HepG2 (cell line): ENCODE data around the gene TPBGL. TPM values are rescaled to one million over a fixed set of nuclear protein-coding genes. Genes with fewer than 3 reads are reported as not detected.

Experiments
- ARID3A ChIP-seq: IDR thresholded peaks from 2 replicates; pipeline ENCODE4 v1.6.1; 2012; ENCODE audit warnings: low read depth, low read length, improper control_type of control experiment
- CBFB ChIP-seq: sonication (generic); formaldehyde crosslinking; IDR thresholded peaks from 2 replicates; pipeline ENCODE4 v1.4.0; 2020; ENCODE audit warnings: missing genetic modification reagents
- CENPBD1 ChIP-seq: sonication (generic); formaldehyde crosslinking; IDR thresholded peaks from 2 replicates; pipeline ENCODE4 v1.8.0; 2022; ENCODE audit warnings: missing genetic modification reagents, low read depth, mild to moderate bottlenecking, borderline replicate concordance
- DBP ChIP-seq: sonication (generic); formaldehyde crosslinking; IDR thresholded peaks from 2 replicates; pipeline ENCODE4 v1.4.0; 2020; ENCODE audit warnings: missing genetic modification reagents; ENCODE audit errors: not compliant biosample characterization
- FOXC1 ChIP-seq: sonication (generic); formaldehyde crosslinking; IDR thresholded peaks from 2 replicates; pipeline ENCODE4 v1.8.0; 2022; ENCODE audit warnings: mild to moderate bottlenecking, missing genetic modification reagents, borderline replicate concordance
- IRF9 ChIP-seq: sonication (generic); formaldehyde crosslinking; IDR thresholded peaks from 2 replicates; pipeline ENCODE4 v1.8.0; 2022; ENCODE audit warnings: missing genetic modification reagents, mild to moderate bottlenecking, borderline replicate concordance
- ONECUT2 ChIP-seq: sonication (generic); formaldehyde crosslinking; IDR thresholded peaks from 2 replicates; pipeline ENCODE4 v1.4.0; 2020; ENCODE audit warnings: missing genetic modification reagents
- PLSCR1 ChIP-seq: sonication (generic); formaldehyde crosslinking; IDR thresholded peaks from 2 replicates; pipeline ENCODE4 v1.5.0; 2020; ENCODE audit warnings: missing genetic modification reagents, mild to moderate bottlenecking, borderline replicate concordance
- UBTF ChIP-seq: sonication (generic); formaldehyde crosslinking; IDR thresholded peaks from 2 replicates; pipeline ENCODE4 v1.4.0; 2020; ENCODE audit warnings: mild to moderate bottlenecking, missing genetic modification reagents
- ZNF331 ChIP-seq: sonication (generic); formaldehyde crosslinking; IDR thresholded peaks from 2 replicates; pipeline ENCODE4 v1.4.0; 2020; ENCODE audit warnings: missing genetic modification reagents
- ZNF383 ChIP-seq: sonication (generic); formaldehyde crosslinking; IDR thresholded peaks from 2 replicates; pipeline ENCODE4 v1.4.0; 2020; ENCODE audit warnings: missing genetic modification reagents, mild to moderate bottlenecking, borderline replicate concordance
- ZNF407 ChIP-seq: sonication (generic); formaldehyde crosslinking; IDR thresholded peaks from one replicate; pipeline ENCODE4 v1.5.1; 2020; ENCODE audit warnings: mild to moderate bottlenecking, missing genetic modification reagents; ENCODE audit errors: not compliant biosample characterization
- ZNF713 ChIP-seq: sonication (generic); formaldehyde crosslinking; IDR thresholded peaks from 2 replicates; pipeline ENCODE4 v1.4.0; 2020; ENCODE audit warnings: mild to moderate bottlenecking, missing genetic modification reagents
- polyA plus RNA-seq, 8 experiments: library from polyadenylated mRNA; depleted of rRNA in 3 of 8; stranded (reverse) in 7 of 8; unstranded in 1 of 8; fragments of >200 nt; fragmentation: Illumina TruSeq in 4 of 8; extraction: Trizol in 4 of 8; gene quantifications; 2 replicates each; pipeline versions ENCODE4 v1.2.1 to v1.2.3, GENCODE V29; 2011 to 2016; ENCODE audit warnings: low read depth in 4 of 8, missing spikeins in 1 of 8, mixed read lengths in 1 of 8; ENCODE audit not compliant: insufficient read depth in 1 of 8
- total RNA-seq, 5 experiments: library from RNA; depleted of rRNA; stranded (reverse); fragments of >200 nt; fragmentation: Illumina TruSeq; extraction: Trizol; gene quantifications; 2 replicates each; pipeline ENCODE4 v1.2.3, GENCODE V29; 2016; ENCODE audit warnings: low read depth in 1 of 5

The TPBGL gene
- total and polyA plus RNA-seq, 2 of the 13 experiments (the other 11 are each of a cell fraction or from before 2014, with no cell fraction given), result not detected

GRCh38 chr11:75233754-75234172 lies 6.8 kb upstream of the TPBGL start (continued):
- TF ChIP-seq UBTF (CRISPR knock-in tag) (no peak), CENPBD1 (CRISPR knock-in tag) (no peak), PLSCR1 (CRISPR knock-in tag) (no peak), CBFB (CRISPR knock-in tag) (no peak), ONECUT2 (CRISPR knock-in tag) (0 out of 2 replicates have a peak, but pooled peaks have one; percentile 17), FOXC1 (CRISPR knock-in tag) (no peak), IRF9 (CRISPR knock-in tag) (no peak), ZNF383 (CRISPR knock-in tag) (no peak), ZNF713 (no peak), ARID3A (no peak), DBP (no peak), ZNF407 (CRISPR knock-in tag) (no peak), ZNF331 (CRISPR knock-in tag) (peak; percentile 79)
